ENCODE measurements around the gene KLK14. TPM values are rescaled to one million over a fixed set of nuclear protein-coding genes. Genes with fewer than 3 reads are reported as not detected.

KLK14 gene, protein sequence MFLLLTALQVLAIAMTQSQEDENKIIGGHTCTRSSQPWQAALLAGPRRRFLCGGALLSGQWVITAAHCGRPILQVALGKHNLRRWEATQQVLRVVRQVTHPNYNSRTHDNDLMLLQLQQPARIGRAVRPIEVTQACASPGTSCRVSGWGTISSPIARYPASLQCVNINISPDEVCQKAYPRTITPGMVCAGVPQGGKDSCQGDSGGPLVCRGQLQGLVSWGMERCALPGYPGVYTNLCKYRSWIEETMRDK
- total RNA-seq (2014; rRNA removed; shearing (Covaris generic)): not detected in 2 replicates
- 0.16 and 0.62 TPM in 2 replicates for polyA plus RNA-seq (2015; cell fraction: cytosol; rRNA removed)
- 1.1 and 3.6 TPM in 2 replicates for polyA plus RNA-seq (2015; cell fraction: nucleus; rRNA removed)

DNA sequence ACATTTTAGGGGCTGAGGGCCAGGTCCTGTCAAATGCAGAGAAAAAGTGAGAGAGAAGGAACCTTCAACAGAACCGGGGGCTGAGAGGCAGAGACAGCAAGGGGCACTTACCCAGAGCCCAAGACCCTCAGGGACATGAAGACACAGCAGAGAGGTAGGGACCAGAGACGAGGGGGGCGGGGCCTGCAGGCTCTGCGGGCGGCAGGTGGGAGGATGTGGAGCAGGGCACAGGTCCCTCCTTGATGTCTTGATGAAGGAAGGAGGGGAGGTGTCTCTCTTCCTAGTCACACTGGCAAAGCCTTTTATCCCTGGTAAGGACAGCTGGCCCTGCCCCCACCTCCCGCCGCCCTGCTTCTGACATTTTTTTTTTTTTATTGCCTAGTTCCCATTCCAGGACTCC is at the start of gene KLK14:
Gene KLK14, minus strand, starts transcription at position 277 of the 400 bp plus-strand sequence. Its CDS starts 273 bp downstream, at position 4.
- in situ Hi-C loops (cut with HindIII; ENCODE audit: low pct_unique_long_range_greater_than_20kb, low sequenced_read_pairs): no loop called here
- DNase-seq (ENCODE audit: low read depth, low spot score): no peak

DNA sequence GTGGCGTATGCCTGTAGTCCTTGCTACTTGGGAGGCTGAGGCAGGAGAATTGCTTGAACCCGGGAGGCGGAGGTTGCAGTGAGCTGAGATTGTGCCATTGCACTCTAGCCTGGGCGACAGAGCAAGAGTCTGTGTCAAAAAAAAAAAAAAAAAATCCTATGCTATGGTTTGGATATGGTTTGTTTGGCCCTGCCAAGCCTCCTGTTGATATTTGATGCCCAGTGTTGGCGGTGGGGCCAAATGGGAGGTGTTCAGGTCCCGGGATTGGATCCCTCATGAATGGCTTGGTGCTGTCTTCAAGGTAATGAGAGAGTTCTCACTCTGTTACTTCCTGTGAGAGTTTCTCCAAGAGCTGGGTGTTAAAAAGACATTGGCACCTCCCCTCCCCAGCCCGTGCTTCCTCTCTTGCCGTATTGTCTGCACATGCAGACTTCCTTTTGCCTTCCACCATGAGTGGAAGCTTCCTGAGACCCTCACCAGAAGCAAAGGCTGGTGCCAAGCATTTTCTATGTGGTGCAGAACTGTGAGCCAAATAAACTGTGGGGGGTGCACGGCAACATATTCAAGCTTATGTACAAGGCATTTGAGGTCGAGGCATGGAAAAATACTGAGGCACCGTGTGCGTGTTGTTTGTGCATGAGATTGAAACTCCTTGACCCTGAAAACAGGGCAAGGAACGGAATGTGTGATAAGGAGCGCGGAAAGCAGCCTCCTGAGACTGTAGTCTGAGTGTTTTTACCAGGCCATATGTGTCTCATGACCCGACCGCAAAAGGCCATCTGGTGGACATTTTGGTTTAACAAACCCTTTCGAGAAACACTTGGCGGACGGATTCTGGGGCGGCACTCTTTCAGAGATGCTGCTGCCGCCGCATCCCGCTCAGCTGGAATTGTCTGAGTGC is 49.3 kb upstream of the KLK14 start:
- in situ Hi-C loops (cut with HindIII; ENCODE audit: low pct_unique_long_range_greater_than_20kb, low sequenced_read_pairs): no loop called here
- peak; percentile 95 for DNase-seq (ENCODE audit: low read depth, low spot score)

DNA sequence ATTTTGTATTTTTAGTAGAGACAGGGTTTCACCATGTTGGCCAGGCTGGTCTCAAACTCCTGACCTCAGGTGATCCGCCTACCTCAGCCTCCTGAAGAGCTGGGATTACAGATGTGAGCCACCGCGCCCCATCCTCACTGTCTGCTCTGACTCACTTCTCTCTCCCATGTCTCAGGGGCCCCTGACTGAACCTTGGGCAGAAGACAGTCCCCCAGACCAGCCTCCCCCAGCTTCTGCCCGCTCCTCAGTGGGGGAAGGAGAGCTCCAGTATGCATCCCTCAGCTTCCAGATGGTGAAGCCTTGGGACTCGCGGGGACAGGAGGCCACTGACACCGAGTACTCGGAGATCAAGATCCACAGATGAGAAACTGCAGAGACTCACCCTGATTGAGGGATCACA is 47.0 kb upstream of the KLK14 start:
- in situ Hi-C loops (cut with HindIII; ENCODE audit: low pct_unique_long_range_greater_than_20kb, low sequenced_read_pairs): no loop called here
- no peak for DNase-seq (ENCODE audit: low read depth, low spot score)

DNA sequence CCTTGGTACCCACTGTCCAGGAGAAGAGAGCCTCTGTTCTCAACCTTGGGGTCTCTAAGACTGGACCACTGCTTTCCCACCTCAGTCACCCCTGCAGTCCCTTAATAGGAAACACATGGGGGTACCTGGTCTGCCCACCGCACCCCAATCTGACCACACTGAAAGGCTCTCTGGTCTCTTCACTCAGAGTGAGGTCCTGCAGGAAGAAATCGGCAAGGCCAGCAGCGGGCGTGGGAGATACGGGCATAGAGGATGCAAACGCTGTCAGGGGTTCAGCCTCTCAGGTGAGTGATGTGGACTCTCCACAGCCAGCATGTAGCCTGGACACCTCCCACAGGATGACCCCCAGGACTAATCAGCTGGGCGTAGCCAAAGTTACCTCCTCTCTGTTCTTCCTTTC is 45.5 kb upstream of the KLK14 start:
- no peak for DNase-seq (ENCODE audit: low read depth, low spot score)
- in situ Hi-C loops (cut with HindIII; ENCODE audit: low pct_unique_long_range_greater_than_20kb, low sequenced_read_pairs): no loop called here

DNA sequence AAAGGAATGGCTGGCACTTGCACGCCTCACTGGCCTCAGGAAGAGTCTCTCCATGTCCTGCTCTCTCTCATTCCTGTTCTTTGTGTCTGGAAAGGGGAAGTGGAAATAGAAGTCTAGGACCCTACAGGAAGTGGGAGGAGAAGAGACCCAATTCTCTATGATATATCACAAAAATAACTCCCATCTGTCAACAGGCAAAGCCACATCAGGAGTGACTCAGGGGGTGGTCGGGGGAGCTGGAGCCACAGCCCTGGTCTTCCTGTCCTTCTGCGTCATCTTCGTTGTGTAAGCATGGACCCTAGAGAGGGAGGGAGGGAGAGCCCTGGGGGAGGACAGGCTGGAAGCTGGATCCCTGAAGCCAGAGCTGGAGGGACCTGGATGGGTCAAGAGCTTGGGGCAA is 45.1 kb upstream of the KLK14 start:
- in situ Hi-C loops (cut with HindIII; ENCODE audit: low pct_unique_long_range_greater_than_20kb, low sequenced_read_pairs): no loop called here
- DNase-seq (ENCODE audit: low read depth, low spot score): no peak

DNA sequence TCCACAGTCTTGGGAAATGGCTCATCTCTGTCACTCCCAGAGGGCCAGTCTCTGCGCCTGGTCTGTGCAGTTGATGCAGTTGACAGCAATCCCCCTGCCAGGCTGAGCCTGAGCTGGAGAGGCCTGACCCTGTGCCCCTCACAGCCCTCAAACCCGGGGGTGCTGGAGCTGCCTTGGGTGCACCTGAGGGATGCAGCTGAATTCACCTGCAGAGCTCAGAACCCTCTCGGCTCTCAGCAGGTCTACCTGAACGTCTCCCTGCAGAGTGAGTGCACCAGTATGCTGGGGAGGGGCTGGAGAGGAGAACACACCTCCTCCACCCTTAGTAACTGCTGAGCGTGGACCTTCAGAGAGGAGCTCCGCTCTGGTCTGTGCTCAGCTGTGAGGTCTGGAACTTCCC is 44.3 kb upstream of the KLK14 start:
- no peak for DNase-seq (ENCODE audit: low read depth, low spot score)
- in situ Hi-C loops (cut with HindIII; ENCODE audit: low pct_unique_long_range_greater_than_20kb, low sequenced_read_pairs): no loop called here

DNA sequence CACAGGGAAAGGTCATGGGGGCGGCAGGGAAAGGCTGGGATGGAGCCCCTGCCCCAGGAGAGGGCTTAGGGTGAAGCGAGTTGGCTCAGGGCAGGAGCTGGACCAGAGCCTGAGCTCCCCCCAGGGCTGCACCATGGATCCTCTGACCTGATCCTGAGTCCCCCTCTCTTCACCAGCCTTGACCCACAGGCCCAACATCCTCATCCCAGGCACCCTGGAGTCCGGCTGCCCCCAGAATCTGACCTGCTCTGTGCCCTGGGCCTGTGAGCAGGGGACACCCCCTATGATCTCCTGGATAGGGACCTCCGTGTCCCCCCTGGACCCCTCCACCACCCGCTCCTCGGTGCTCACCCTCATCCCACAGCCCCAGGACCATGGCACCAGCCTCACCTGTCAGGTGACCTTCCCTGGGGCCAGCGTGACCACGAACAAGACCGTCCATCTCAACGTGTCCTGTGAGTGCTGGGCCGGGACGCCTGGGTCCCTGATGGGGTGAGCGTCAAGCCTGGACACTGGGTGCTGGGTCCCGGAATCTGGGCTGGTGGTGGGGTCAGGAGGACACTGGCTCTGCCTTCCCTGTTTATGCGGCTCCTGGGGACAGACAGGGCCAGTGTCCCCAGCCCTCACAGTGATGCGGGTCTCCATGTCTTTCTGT is 42.9 kb upstream of the KLK14 start:
- DNase-seq (ENCODE audit: low read depth, low spot score): no peak
- in situ Hi-C loops (cut with HindIII; ENCODE audit: low pct_unique_long_range_greater_than_20kb, low sequenced_read_pairs): no loop called here

DNA sequence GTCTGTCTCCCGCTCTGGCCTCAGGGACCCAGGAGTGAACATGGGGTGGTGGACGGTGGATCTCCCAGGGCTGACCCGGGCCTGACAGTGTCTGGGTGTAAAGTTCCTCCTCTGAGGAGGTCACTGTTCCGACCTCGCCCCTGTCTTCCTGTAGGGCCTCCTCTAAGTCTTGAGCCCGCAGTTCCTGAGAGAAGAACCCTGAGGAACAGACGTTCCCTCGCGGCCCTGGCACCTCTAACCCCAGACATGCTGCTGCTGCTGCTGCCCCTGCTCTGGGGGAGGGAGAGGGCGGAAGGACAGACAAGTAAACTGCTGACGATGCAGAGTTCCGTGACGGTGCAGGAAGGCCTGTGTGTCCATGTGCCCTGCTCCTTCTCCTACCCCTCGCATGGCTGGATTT is 42.0 kb upstream of the KLK14 start, which contains the start of gene SIGLEC9:
Gene SIGLEC9, plus strand, starts transcription at position 178 of the 400 bp plus-strand sequence. Its CDS starts 69 bp downstream, at position 247.
- in situ Hi-C loops (cut with HindIII; ENCODE audit: low pct_unique_long_range_greater_than_20kb, low sequenced_read_pairs): no loop called here
- no peak for DNase-seq (ENCODE audit: low read depth, low spot score)

DNA sequence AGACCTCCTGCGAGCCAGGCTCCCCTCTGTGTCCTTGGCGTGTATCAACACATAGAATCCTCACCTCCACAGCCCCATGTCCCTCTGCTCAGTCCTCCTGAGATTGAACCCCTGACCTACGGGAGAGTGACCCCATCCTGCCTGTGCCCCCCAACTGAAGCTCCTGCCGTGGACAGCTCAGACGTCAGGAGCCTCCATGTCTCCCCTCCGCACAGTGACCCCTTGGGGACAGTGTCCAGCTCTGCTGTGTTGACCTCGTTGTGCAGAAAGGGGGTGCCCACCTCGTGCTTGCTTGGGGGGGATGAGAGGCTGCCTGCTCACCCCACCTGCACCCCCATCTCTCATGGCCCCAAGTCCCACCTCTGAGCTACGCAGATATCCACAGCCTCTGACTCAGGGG is 41.5 kb upstream of the KLK14 start:
- no peak for DNase-seq (ENCODE audit: low read depth, low spot score)
- in situ Hi-C loops (cut with HindIII; ENCODE audit: low pct_unique_long_range_greater_than_20kb, low sequenced_read_pairs): no loop called here

DNA sequence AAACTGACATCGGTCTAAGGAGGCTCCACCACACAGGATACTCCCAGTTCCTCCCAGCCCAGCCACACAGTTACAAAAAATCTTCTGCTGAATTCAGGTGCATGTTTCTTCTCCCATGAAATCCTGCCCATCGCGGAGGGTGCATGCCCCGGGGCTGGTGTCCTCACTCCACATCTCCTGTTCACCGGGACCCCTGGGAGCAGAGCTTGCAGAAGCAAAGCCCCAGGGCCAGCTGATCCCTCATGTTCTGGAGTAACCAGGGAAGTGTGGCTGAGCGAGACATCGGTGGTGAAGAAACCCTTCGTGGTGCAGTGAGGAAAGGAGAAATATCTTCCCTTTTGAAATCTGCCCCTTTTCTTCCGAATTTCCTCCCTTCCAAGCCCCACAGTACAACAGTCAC is 41.1 kb upstream of the KLK14 start:
- DNase-seq (ENCODE audit: low read depth, low spot score): no peak
- in situ Hi-C loops (cut with HindIII; ENCODE audit: low pct_unique_long_range_greater_than_20kb, low sequenced_read_pairs): no loop called here

DNA sequence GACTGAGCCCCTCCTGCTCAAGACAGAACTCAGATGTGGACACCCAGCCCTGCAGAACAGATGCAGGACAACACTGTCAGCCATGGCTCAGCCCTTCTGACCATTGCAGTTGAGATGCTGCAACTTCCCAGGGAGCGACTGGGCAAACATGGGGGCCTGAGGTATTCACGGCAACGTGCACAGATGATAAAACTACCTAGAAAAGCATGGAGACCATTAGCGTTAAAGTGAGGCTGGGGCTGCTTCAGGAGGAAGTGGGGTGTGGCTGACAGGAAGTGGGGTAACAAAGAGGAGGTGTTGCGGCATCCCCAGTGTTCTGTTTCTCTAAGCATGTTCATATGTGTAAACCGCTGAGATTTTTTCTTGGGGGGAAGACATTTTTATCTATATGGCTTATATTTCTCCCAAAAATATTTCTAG is 40.7 kb upstream of the KLK14 start:
- no peak for DNase-seq (ENCODE audit: low read depth, low spot score)
- in situ Hi-C loops (cut with HindIII; ENCODE audit: low pct_unique_long_range_greater_than_20kb, low sequenced_read_pairs): no loop called here

DNA sequence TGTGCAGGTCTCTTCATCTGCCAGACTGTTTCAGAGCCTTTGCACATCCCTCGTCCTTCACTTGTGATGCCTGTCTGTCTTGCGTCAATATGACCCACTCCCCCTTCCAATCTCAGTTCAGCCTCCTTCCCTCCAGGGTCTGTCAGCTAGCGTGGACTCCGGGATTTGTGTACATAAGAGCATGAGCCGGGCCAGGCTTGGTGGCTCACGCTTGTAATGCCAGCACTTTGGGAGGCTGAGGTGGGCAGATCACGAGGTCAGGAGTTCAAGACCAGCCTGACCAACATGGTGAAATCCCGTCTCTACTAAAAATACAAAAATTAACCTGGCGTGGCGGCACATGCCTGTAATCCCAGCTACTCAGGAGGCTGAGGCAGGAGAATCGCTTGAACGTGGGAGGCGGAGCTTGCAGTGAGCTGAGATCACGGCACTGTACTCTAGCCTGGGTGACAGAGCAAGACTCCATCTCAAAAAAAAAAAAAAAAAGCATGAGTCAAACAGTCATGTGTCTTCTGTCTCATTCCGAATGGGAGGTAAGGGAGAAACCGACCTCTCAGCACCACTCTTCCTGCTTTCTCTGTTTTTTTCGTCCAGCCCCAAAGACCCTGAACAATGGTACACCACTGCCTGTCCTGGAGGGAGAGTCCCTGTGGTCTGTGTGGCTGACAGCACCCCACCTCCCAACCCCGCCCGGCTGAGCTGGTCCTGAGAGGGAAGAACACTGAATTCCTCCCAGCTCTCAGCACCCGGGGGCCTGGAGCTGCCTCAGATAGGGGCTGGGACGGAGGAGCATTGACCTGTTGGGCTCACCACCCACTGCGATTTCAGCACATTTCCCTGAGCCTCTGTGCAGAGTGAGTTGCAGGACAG is 39.7 kb upstream of the KLK14 start:
- DNase-seq (ENCODE audit: low read depth, low spot score): no peak

DNA sequence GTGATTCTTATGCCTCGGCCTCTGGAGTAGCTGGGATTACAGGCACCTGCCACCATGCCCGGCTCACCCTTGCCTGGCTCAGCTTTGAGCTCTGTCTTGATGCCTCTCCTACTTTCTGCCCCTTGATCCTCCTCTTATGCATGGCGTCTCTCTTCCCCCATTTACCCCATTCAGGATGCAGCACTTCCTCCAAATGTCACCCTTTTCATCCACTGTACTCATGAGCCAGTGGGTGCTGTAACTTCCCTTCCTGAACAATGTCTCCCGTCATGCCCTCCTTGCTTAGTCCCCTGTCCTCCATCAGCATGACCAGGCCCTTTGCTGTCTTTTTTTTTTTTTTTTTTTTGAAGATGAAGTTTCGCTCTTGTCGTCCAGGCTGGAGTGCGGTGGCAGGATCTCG is 38.6 kb upstream of the KLK14 start:
- DNase-seq (ENCODE audit: low read depth, low spot score): no peak
- in situ Hi-C loops (cut with HindIII; ENCODE audit: low pct_unique_long_range_greater_than_20kb, low sequenced_read_pairs): no loop called here

More for the DNA sequence above, 39.7 kb upstream of the KLK14 start:
- in situ Hi-C loops (cut with HindIII; ENCODE audit: low pct_unique_long_range_greater_than_20kb, low sequenced_read_pairs): no loop called here

DNA sequence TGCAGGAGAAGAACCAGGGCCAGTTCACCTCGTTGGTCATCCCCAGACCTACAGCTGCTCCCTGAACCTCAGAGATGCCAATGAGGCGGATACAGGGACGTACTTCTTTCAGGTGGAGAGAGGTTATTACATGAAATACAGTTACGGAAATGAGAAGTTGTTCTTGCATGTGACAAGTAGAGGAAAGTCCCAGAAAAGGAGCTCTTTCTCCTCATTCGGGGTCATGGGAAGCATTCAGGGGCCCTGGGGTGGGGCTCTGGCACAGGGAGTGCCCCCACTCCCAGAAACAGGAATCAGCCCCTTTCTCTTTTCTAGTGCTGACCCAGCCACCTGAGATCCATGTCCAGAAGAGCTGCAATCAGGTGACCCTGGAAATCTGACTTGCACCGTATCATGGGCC is 37.5 kb upstream of the KLK14 start:
- in situ Hi-C loops (cut with HindIII; ENCODE audit: low pct_unique_long_range_greater_than_20kb, low sequenced_read_pairs): no loop called here
- DNase-seq (ENCODE audit: low read depth, low spot score): no peak

DNA sequence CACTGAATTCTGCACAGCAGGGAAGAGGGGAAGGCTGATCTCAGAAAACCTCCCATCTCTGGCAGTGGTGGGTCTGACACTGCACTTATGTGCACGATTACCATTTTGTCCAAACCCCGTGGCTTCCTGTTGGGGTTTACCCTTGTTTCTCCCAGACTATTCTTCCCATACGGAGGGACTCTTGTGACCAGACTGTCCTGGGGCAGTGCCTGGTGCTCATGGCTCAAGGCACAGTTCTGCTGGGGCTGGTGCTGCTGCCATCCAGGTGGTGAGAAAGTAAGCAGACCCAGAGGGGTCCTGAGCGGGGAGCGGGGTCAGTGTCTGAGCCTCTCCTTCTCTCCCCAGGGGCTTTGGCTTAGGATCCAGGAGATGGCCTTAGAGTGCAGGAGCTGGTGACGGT is 36.9 kb upstream of the KLK14 start:
- no peak for DNase-seq (ENCODE audit: low read depth, low spot score)
- in situ Hi-C loops (cut with HindIII; ENCODE audit: low pct_unique_long_range_greater_than_20kb, low sequenced_read_pairs): no loop called here

DNA sequence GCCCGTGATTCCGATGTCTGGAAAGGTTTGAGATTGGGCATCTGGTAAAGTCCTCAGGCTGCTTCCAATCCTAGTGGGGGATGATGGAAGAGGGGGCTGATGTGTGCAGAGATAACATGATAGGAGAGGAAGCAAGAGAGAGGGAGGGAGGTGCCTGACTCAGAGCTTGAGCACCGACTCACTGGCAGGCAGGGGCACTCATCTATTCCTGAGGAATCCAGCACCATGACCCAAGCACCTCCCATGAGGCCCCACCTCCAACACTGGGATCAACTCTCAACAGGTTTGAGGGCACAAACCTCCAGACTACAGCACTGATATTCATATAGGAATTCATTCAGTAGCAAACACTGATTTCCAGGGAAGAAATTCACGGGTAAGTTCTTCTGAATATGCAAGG is 36.4 kb upstream of the KLK14 start:
- DNase-seq (ENCODE audit: low read depth, low spot score): no peak

DNA sequence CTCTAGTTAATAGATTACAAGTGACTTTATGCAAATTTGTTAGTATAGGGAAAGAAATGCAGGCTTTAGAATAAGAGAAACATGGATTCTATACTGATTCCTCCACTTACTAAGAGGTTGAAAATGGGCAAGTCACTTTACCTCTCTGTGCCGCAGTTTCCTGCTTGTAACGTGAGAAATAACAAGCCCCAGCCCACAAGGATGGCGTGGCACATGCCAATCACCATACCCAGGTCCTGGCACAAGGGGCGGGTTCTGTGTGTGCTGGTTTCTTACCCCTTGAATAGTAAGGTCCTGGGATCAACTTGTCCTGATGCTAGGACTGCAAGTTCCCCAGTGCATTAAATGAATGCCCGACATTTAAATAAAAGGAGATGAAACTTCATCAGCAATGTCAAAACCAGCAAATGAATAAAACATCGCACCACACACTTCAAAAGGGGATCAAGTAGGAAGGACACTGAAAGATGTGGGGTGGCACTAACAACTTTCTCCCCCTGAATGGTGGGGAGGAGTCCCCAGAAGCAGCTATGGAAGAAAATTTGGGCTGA is 34.1 kb upstream of the KLK14 start:
- DNase-seq (ENCODE audit: low read depth, low spot score): no peak
- in situ Hi-C loops (cut with HindIII; ENCODE audit: low pct_unique_long_range_greater_than_20kb, low sequenced_read_pairs): no loop called here

More for the DNA sequence above, 36.4 kb upstream of the KLK14 start:
- in situ Hi-C loops (cut with HindIII; ENCODE audit: low pct_unique_long_range_greater_than_20kb, low sequenced_read_pairs): no loop called here
